ENCODE results near the gene KLHL12. TPM values are rescaled to one million over a fixed set of nuclear protein-coding genes. Genes with fewer than 3 reads are reported as not detected.

The KLHL12 gene
- total and polyA plus RNA-seq, 4 experiments from 2014 or later = 24.2 to 27.1 (median 25.8) TPM

GRCh38 chr1:202871367-202871766, 55.7 kb downstream of the KLHL12 start:
- H3K4me3 Mint-ChIP-seq = no peak overlapping the region
- peaks cover 3% of the 10 kb centered on the region in 2 donors for H3K27me3 Mint-ChIP-seq
- ChIA-PET CTCF (ENCODE audit: partially characterized antibody) (no interaction called here), POLR2A (ENCODE audit: partially characterized antibody) (no interaction called here)
- Histone ChIP-seq H3K27ac (ENCODE audit: low read depth, low read length) (no peak overlapping the region), H3K9me3 (ENCODE audit: control insufficient read depth in 1 of 2, low read length in 2 of 2) (no peaks in the 10 kb centered on the region), H3K36me3 (ENCODE audit: insufficient read depth, low read length) (no peaks in the 10 kb centered on the region), H3K4me1 (ENCODE audit: insufficient read depth, low read length) (no peaks in the 10 kb centered on the region), H3K27me3 (ENCODE audit: insufficient read depth, low read length) (no peaks in the 10 kb centered on the region), H3K4me3 (ENCODE audit: low read length in 2 of 2) (no peak overlapping the region)
- intact Hi-C loops (cut with micrococcal nuclease) = no loop called here
- no peaks in the 10 kb centered on the region for H3K4me1 Mint-ChIP-seq
- no peaks in the 10 kb centered on the region for H3K36me3 Mint-ChIP-seq
- no peak overlapping the region for H3K27ac Mint-ChIP-seq
- H3K9me3 Mint-ChIP-seq = no peaks in the 10 kb centered on the region
- DNase-seq = no peak

- intact Hi-C loops (cut with micrococcal nuclease) = no loop called here
- Histone ChIP-seq H3K27ac (ENCODE audit: low read depth, low read length) (no peak overlapping the region), H3K9me3 (ENCODE audit: control insufficient read depth in 1 of 2, low read length in 2 of 2) (no peaks in the 10 kb centered on the region), H3K4me1 (ENCODE audit: insufficient read depth, low read length) (peaks cover 15% of the 10 kb centered on the region), H3K36me3 (ENCODE audit: insufficient read depth, low read length) (no peaks in the 10 kb centered on the region), H3K4me3 (ENCODE audit: low read length in 2 of 2) (no peak overlapping the region), H3K27me3 (ENCODE audit: insufficient read depth, low read length) (peaks cover 21% of the 10 kb centered on the region)
- Mint-ChIP-seq H3K4me1 (peaks cover 6 to 23% (median 10%) of the 10 kb centered on the region in 4 donors), H3K27ac (no peak overlapping the region), H3K27me3 (peaks cover 44 to 48% of the 10 kb centered on the region in 2 donors), H3K9me3 (no peaks in the 10 kb centered on the region), H3K36me3 (no peaks in the 10 kb centered on the region), H3K4me3 (peak overlapping the region in 7 of 8 donors; percentile 6 to 87 (median 80))
- POLR2A ChIA-PET (ENCODE audit: partially characterized antibody) = no interaction called here
- DNase-seq = no peak
- CTCF ChIA-PET (ENCODE audit: partially characterized antibody) = interaction anchor here (0.9 kb wide), 1 partner anchor 12 kb away, joined by 4 read pairs; no protein-coding TSS in a partner anchor
These were observed 64.1 kb downstream of the KLHL12 start for GRCh38 chr1:202862679-202863560.

- H3K27ac Mint-ChIP-seq = peak overlapping the region in 2 of 7 donors; percentile 25 to 45
- H3K27me3 Mint-ChIP-seq = peaks cover 42 to 45% of the 10 kb centered on the region in 2 donors
These were observed 65.5 kb downstream of the KLHL12 start for GRCh38 chr1:202861420-202862132.

GRCh38 chr1:202860744-202861419, 66.2 kb downstream of the KLHL12 start:
- Histone ChIP-seq H3K27me3 (ENCODE audit: insufficient read depth, low read length) (peaks cover 21% of the 10 kb centered on the region), H3K4me1 (ENCODE audit: insufficient read depth, low read length) (peaks cover 15% of the 10 kb centered on the region), H3K36me3 (ENCODE audit: insufficient read depth, low read length) (no peaks in the 10 kb centered on the region), H3K9me3 (ENCODE audit: control insufficient read depth in 1 of 2, low read length in 2 of 2) (no peaks in the 10 kb centered on the region), H3K27ac (ENCODE audit: low read depth, low read length) (no peak overlapping the region), H3K4me3 (ENCODE audit: low read length in 2 of 2) (peak overlapping the region; percentile 42 to 75)
- Mint-ChIP-seq H3K27me3 (peaks cover 40 to 45% of the 10 kb centered on the region in 2 donors), H3K36me3 (no peaks in the 10 kb centered on the region), H3K4me3 (peak overlapping the region; percentile 73 to 87 (median 82)), H3K9me3 (no peaks in the 10 kb centered on the region), H3K4me1 (peaks cover 6 to 23% (median 10%) of the 10 kb centered on the region in 4 donors), H3K27ac (peak overlapping the region in 1 of 7 donors; percentile 42)
- peak in 3 of 5 donors; percentile 6 to 14 (median 13) for DNase-seq
- ChIA-PET POLR2A (ENCODE audit: partially characterized antibody) (no interaction called here), CTCF (ENCODE audit: partially characterized antibody) (no interaction called here)
- intact Hi-C loops (cut with micrococcal nuclease) = no loop called here

More at GRCh38 chr1:202861420-202862132, 65.5 kb downstream of the KLHL12 start:
- peak overlapping the region; percentile 73 to 87 (median 82) for H3K4me3 Mint-ChIP-seq
- intact Hi-C loops (cut with micrococcal nuclease) = no loop called here
- Histone ChIP-seq H3K27ac (ENCODE audit: low read depth, low read length) (no peak overlapping the region), H3K4me3 (ENCODE audit: low read length in 2 of 2) (peak overlapping the region; percentile 42 to 75), H3K4me1 (ENCODE audit: insufficient read depth, low read length) (peaks cover 15% of the 10 kb centered on the region), H3K36me3 (ENCODE audit: insufficient read depth, low read length) (no peaks in the 10 kb centered on the region), H3K27me3 (ENCODE audit: insufficient read depth, low read length) (peaks cover 21% of the 10 kb centered on the region), H3K9me3 (ENCODE audit: control insufficient read depth in 1 of 2, low read length in 2 of 2) (no peaks in the 10 kb centered on the region)
- DNase-seq = peak in 3 of 5 donors; percentile 6 to 14 (median 8)
- ChIA-PET CTCF (ENCODE audit: partially characterized antibody) (no interaction called here), POLR2A (ENCODE audit: partially characterized antibody) (no interaction called here)
- no peaks in the 10 kb centered on the region for H3K36me3 Mint-ChIP-seq
- H3K9me3 Mint-ChIP-seq = no peaks in the 10 kb centered on the region
- peaks cover 6 to 23% (median 10%) of the 10 kb centered on the region in 4 donors for H3K4me1 Mint-ChIP-seq

- peaks cover 15% of the 10 kb centered on the region for H3K4me1 ChIP-seq (ENCODE audit: insufficient read depth, low read length)
- Mint-ChIP-seq H3K4me1 (peaks cover 6 to 23% (median 10%) of the 10 kb centered on the region in 4 donors), H3K27me3 (peaks cover 30 to 35% of the 10 kb centered on the region in 2 donors), H3K4me3 (no peak overlapping the region), H3K36me3 (no peaks in the 10 kb centered on the region), H3K9me3 (no peaks in the 10 kb centered on the region), H3K27ac (no peak overlapping the region)
- H3K9me3 ChIP-seq (ENCODE audit: control insufficient read depth in 1 of 2, low read length in 2 of 2) = no peaks in the 10 kb centered on the region
- no peak overlapping the region for H3K4me3 ChIP-seq (ENCODE audit: low read length in 2 of 2)
- no peak overlapping the region for H3K27ac ChIP-seq (ENCODE audit: low read depth, low read length)
- no peak for DNase-seq
- H3K27me3 ChIP-seq (ENCODE audit: insufficient read depth, low read length) = peaks cover 21% of the 10 kb centered on the region
- intact Hi-C loops (cut with micrococcal nuclease) = no loop called here
- CTCF ChIA-PET (ENCODE audit: partially characterized antibody) = no interaction called here
- no peaks in the 10 kb centered on the region for H3K36me3 ChIP-seq (ENCODE audit: insufficient read depth, low read length)
- POLR2A ChIA-PET (ENCODE audit: partially characterized antibody) = no interaction called here
These were observed 68.1 kb downstream of the KLHL12 start for GRCh38 chr1:202858789-202859414.

GRCh38 chr1:202858331-202858730, 68.7 kb downstream of the KLHL12 start:
- peaks cover 15% of the 10 kb centered on the region for H3K4me1 ChIP-seq (ENCODE audit: insufficient read depth, low read length)
- Mint-ChIP-seq H3K9me3 (no peaks in the 10 kb centered on the region), H3K27ac (no peak overlapping the region), H3K4me3 (no peak overlapping the region), H3K4me1 (peaks cover 6 to 23% (median 10%) of the 10 kb centered on the region in 4 donors), H3K36me3 (no peaks in the 10 kb centered on the region), H3K27me3 (peaks cover 28 to 33% of the 10 kb centered on the region in 2 donors)
- H3K36me3 ChIP-seq (ENCODE audit: insufficient read depth, low read length) = no peaks in the 10 kb centered on the region
- no peak overlapping the region for H3K4me3 ChIP-seq (ENCODE audit: low read length in 2 of 2)
- CTCF ChIA-PET (ENCODE audit: partially characterized antibody) = no interaction called here
- intact Hi-C loops (cut with micrococcal nuclease) = no loop called here
- POLR2A ChIA-PET (ENCODE audit: partially characterized antibody) = no interaction called here
- no peak for DNase-seq
- H3K27me3 ChIP-seq (ENCODE audit: insufficient read depth, low read length) = peaks cover 21% of the 10 kb centered on the region
- H3K27ac ChIP-seq (ENCODE audit: low read depth, low read length) = no peak overlapping the region
- H3K9me3 ChIP-seq (ENCODE audit: control insufficient read depth in 1 of 2, low read length in 2 of 2) = no peaks in the 10 kb centered on the region
